ENCODE results near the gene TPPP3. TPM values are rescaled to one million over a fixed set of nuclear protein-coding genes. Genes with fewer than 3 reads are reported as not detected.

Gene TPPP3
- total and polyA plus RNA-seq, 9 donors = 2.2 to 269 (median 15.2) TPM

DNA sequence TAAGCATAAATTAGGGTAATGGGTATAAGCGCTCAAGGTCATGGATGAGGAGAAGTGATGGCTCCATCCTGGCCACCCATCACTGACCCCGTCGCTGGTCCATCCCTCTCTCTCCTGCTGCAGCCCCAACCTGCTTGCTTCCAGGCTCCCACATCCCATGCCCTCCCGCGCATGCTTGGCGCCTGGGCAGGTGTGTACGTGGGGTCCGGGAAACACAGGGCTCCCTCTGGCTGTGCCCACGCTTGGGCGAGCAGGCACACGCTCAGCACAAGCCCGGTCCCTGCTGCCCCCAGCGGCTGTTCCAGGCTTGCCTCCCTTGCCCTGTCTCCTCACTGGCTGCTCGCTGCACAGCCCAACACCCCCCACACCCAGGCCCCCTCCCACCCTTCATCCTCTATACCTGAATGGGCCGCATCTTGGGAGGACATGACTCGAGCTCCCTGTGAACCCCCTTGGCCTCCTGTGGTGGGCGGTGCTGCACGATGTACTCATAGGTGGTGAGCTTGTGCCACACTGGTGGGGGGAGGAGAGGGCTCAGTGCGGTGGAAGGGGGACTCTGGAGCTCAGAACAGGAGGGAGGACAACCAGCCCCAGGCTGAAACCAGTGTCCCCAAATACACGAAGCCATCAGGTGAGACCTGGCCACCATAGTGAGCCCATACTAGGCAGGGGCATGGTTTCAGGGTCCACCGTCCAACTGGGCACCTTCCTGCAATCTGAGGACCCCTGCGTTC lies 4.7 kb upstream of the TPPP3 start:
- H3K4me1 ChIP-seq (ENCODE audit: insufficient read depth) = peaks cover 8% of the 10 kb centered on the region
- H3K27ac ChIP-seq = no peak overlapping the region
- intact Hi-C loops (cut with DNase I) = loop anchor here in 2 of 4 donors (5.0 to 10.0 kb wide), 3 partner anchors 113 to 433 kb away; partner anchors contain the start of genes CES3 (in 1 of the 2) and PLEKHG4 (in 1 of the 2)
- H3K27me3 ChIP-seq = no peaks in the 10 kb centered on the region
- 69 to 79% (median 79%) methylated on average over 22 of the region's 22 CpGs for WGBS, 3 donors
- H3K36me3 ChIP-seq = no peaks in the 10 kb centered on the region
- no peak for DNase-seq
- no peak overlapping the region for H3K4me3 ChIP-seq
- TF ChIP-seq, protein P1, sequence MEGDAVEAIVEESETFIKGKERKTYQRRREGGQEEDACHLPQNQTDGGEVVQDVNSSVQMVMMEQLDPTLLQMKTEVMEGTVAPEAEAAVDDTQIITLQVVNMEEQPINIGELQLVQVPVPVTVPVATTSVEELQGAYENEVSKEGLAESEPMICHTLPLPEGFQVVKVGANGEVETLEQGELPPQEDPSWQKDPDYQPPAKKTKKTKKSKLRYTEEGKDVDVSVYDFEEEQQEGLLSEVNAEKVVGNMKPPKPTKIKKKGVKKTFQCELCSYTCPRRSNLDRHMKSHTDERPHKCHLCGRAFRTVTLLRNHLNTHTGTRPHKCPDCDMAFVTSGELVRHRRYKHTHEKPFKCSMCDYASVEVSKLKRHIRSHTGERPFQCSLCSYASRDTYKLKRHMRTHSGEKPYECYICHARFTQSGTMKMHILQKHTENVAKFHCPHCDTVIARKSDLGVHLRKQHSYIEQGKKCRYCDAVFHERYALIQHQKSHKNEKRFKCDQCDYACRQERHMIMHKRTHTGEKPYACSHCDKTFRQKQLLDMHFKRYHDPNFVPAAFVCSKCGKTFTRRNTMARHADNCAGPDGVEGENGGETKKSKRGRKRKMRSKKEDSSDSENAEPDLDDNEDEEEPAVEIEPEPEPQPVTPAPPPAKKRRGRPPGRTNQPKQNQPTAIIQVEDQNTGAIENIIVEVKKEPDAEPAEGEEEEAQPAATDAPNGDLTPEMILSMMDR (IDR thresholded peaks at IDR 0.05) = no peak
- TF ChIP-seq POLR2A (IDR thresholded peaks at IDR 0.05) (no peak), EP300 (IDR thresholded peaks at IDR 0.05) (no peak)
- H3K9me3 ChIP-seq = no peaks in the 10 kb centered on the region

DNA sequence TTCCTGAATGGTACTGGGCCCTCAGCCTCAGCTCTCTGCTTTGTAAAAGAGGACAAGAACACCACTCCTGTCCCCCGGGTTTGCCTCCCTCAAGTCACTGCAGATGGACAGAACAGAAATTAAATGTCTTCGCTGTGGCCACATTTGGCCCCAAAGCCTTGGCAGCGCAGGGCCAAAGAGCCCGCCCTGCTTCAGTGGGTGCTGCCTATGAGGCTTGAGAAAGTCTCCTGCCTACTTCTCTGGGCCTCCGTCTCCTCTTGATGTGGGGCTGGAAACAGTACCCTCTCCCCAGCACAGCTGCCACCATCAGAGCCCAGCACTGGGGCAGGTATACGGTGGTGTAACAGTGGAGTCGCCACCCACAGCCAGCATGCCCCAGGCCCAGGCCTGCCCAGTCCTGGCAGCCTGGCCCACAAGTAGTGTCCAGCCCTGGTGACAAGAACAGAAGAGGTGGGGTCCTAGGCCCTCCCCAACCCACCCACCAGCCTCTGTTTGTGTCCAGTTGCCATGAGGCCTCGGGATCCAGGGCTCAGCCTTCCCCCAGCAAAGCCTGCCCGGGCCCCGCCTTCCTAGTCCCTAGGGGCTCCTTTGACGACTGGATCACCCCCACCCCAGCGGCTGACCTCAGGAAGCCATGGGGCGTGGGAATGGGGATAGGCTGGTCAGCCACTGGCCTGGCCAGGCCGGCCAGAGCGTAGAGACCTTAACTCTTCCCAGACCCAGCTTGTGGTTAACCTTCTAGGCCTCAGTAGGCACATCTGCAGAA lies 3.9 kb upstream of the TPPP3 start:
- TF ChIP-seq EP300 (IDR thresholded peaks at IDR 0.05) = no peak
- TF ChIP-seq, protein P1 (IDR thresholded peaks at IDR 0.05) = no peak
- TF ChIP-seq POLR2A (IDR thresholded peaks at IDR 0.05) = no peak
- Histone ChIP-seq H3K36me3 (no peaks in the 10 kb centered on the region), H3K27ac (no peak overlapping the region), H3K4me3 (no peak overlapping the region), H3K27me3 (no peaks in the 10 kb centered on the region), H3K4me1 (ENCODE audit: insufficient read depth) (peaks cover 14% of the 10 kb centered on the region), H3K9me3 (no peaks in the 10 kb centered on the region)
- DNase-seq = peak in 2 of 5 donors; percentile 45 to 50
- 55 to 66% (median 65%) methylated on average over 11 to 15 of the region's 15 CpGs for WGBS, 3 donors
- intact Hi-C loops (cut with DNase I) = loop anchor here in 2 of 4 donors (5.0 to 10.0 kb wide), 3 partner anchors 112 to 432 kb away; partner anchors contain the start of genes CES3 (in 1 of the 2) and PLEKHG4 (in 1 of the 2)

DNA sequence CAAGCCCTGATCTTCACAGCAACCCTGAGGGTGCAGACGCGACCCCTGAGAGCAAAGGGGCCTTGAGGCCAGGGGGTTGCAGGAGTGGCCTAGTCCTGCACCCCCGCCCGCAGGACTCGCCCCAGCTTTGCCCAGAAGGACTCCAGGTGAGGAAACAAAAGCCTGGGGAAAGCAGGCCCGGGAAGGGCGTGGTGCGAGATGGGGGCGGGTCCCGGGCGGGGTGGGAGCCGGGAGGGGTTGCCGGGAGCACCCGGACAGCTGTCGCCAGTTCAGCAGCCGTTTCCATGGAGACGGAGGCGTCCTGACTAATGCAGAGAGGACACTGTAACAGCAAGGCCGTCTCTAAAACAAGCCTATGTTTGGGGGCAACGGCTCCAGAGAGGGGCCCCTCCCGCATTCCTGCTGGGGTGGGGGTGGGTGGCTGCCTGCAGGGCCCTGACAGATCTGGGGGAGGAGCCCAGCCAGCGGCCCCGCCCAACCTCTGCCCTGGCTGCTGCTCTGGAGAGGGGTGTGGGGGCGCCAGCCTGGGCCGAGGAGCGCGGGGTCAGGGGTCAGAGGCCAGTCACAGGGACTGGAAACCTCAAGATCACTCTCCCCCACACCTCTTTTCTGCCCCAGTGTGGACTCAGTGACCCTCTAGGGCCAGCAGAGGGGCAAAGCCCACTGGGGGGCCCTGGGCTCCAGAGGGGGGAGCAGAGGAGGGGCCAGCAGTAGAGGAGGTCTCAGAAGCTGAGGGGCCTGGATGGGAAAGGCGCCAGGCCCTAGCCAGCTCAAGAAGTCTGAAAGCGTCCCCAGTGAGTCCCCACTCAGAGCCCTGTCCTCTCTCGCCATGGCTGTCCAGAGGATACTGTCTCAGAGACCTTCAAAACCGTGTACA lies 3.1 kb upstream of the TPPP3 start:
- intact Hi-C loops (cut with DNase I) = loop anchor here in 2 of 4 donors (5.0 to 10.0 kb wide), 3 partner anchors 112 to 432 kb away; partner anchors contain the start of genes CES3 (in 1 of the 2) and PLEKHG4 (in 1 of the 2)
- peak; percentile 41 to 79 (median 59) for DNase-seq
- Histone ChIP-seq H3K27me3 (no peaks in the 10 kb centered on the region), H3K4me1 (ENCODE audit: insufficient read depth) (peaks cover 14% of the 10 kb centered on the region), H3K27ac (peak overlapping the region in 1 of 2 donors; percentile 14), H3K9me3 (no peaks in the 10 kb centered on the region), H3K36me3 (no peaks in the 10 kb centered on the region), H3K4me3 (no peak overlapping the region)
- WGBS, 3 donors = 23 to 26% (median 24%) methylated on average over 31 of the region's 31 CpGs
- no peak for TF ChIP-seq EP300 (IDR thresholded peaks at IDR 0.05)
- TF ChIP-seq, protein P1 (IDR thresholded peaks at IDR 0.05) = no peak
- TF ChIP-seq POLR2A (IDR thresholded peaks at IDR 0.05) = no peak

All from ovary (tissue), 9 donors.